Psoas muscle (tissue), 8 donors: ENCODE data around the gene ETNK1. TPM values are rescaled to one million over a fixed set of nuclear protein-coding genes. Genes with fewer than 3 reads are reported as not detected.

Source experiments
- ATAC-seq, 4 donors: fragments of 200-7000 bp; cut with Tn5 transposase; one replicate each; pipeline ENCODE4 v1.9.1; 2020; ENCODE audit warnings: moderate library complexity in 3 of 4, mild to moderate bottlenecking in 2 of 4
- DNase-seq, 2 donors: peaks; one replicate each; pipeline ENCODE4 v3.0.0-alpha.2; 2020
- H3K27ac ChIP-seq: fragments of 200-600 bp; one replicate; pipeline ENCODE4 v1.8.0; 2022
- H3K27me3 ChIP-seq, 3 donors: fragments of 200-600 bp in 1 of 3; one replicate each; pipeline versions ENCODE4 v1.6.1 to v1.8.0; 2013 to 2022; ENCODE audit warnings: low read length in 2 of 3, mild to moderate bottlenecking in 2 of 3, moderate library complexity in 1 of 3; ENCODE audit not compliant: insufficient read depth in 3 of 3
- H3K36me3 ChIP-seq, 2 donors: fragments of 200-600 bp in 1 of 2; one replicate each; pipeline versions ENCODE4 v1.6.1 to v1.8.0; 2013 to 2022; ENCODE audit warnings: low read depth in 1 of 2, mild to moderate bottlenecking in 1 of 2, moderate library complexity in 1 of 2; ENCODE audit not compliant: insufficient read depth in 1 of 2
- H3K4me1 ChIP-seq: fragments of 200-600 bp; one replicate; pipeline ENCODE4 v1.8.0; 2022
- H3K4me3 ChIP-seq: fragments of 200-600 bp; one replicate; pipeline ENCODE4 v1.8.0; 2022; ENCODE audit warnings: mild to moderate bottlenecking
- H3K9me3 ChIP-seq: fragments of 200-600 bp; one replicate; pipeline ENCODE4 v1.8.0; 2022
- CTCF ChIP-seq: fragments of 200-600 bp; IDR thresholded peaks from one replicate; pipeline ENCODE4 v1.8.0; 2022; ENCODE audit warnings: antibody characterized with exemption
- WGBS, 3 donors: extraction: QIAGEN DNeasy Blood & Tissue Kit; methylation state at CpG; one replicate each; pipeline versions ENCODE4 v1.1.6 to v1.1.7; 2013; 5-methylcytosine and 5-hydroxymethylcytosine counted together
- intact Hi-C, 2 donors: fragments of 100-400 bp; cut with DNase I; formaldehyde crosslinking; loops; one replicate each; pipeline versions ENCODE4 v1.11.0 to v1.14.2; 2022
- long read RNA-seq, 2 donors: library from polyadenylated mRNA; unstranded; transcript quantifications; one replicate each; pipeline ENCODE4 v2.0.0, GENCODE V29; 2021
- polyA plus RNA-seq, 3 donors: library from polyadenylated mRNA; stranded (reverse); fragments of 200-250 nt; gene quantifications; one replicate each; pipeline ENCODE4 v1.2.3, GENCODE V29; 2013
- total RNA-seq, 4 donors: library from RNA; stranded (reverse); fragmentation: NEBNext Ultra II Directional in 2 of 4; extraction: Animal tissue kit (Norgen Biotek cat#: 25700) in 2 of 4; gene quantifications; one replicate each; pipeline versions ENCODE4 v1.2.1 to v1.2.4, GENCODE V29; 2021 to 2023
- donor health status: healthy with polysubstance abuse.
- donor health status: DM: no; HTN: no; CAD: no; lungs with moderate emphysema.
- donor health status: Bipolar disorder and iron deficiency.
- donor health status: healthy.
- donor health status: DM: yes; HTN: yes; CAD: no.
- donor health status: DM: no; HTN: no; CAD: no.
- donor health status: DM: no; HTN: no; CAD: no.
- donor health status: DM: yes; HTN: yes; CAD: no.

The ETNK1 gene
- 10 to 100 TPM in 3 of 4 donors, 1 to 10 TPM in 1; 8.7 to 13.2 (median 12.7) TPM for total RNA-seq
- 1 to 10 TPM; 2.6 to 4.1 (median 3.5) TPM for polyA plus RNA-seq
- long read RNA-seq, donor 1, full-length matches to known transcripts: 6 of 8 reads
- long read RNA-seq, donor 1, partial matches to known transcripts: 0 of 8 reads
- long read RNA-seq, donor 1, other reads (novel, unspliced or antisense): 2 of 8 reads
- long read RNA-seq, donor 2, full-length matches to known transcripts: 4 of 9 reads
- long read RNA-seq, donor 2, partial matches to known transcripts: 0 of 9 reads
- long read RNA-seq, donor 2, other reads (novel, unspliced or antisense): 5 of 9 reads

GRCh38 chr12:22624870-22625761 is at the start of gene ETNK1:
Gene ETNK1, plus strand, starts transcription at chr12:22625171. Its CDS starts 260 bp downstream, at chr12:22625431.
- no peaks in the 10 kb centered on the region for H3K27me3 ChIP-seq
- intact Hi-C loops: loop anchor here (1.0 to 5.0 kb wide), 2 partner anchors 81 to 83 kb away; partner anchors contain the start of gene C2CD5 (in 2 of the 2)
- peak within 1 kb of the TSS; percentile 93 for H3K4me3 ChIP-seq
- no peaks in the 10 kb centered on the region for H3K36me3 ChIP-seq
- DNase-seq (peak; percentile 94 to 96), ATAC-seq (peak; percentile 99 to 100 (median 100))
- TF ChIP-seq CTCF: no peak
- H3K4me1 ChIP-seq: peaks cover 27% of the 10 kb centered on the region
- H3K27ac ChIP-seq: peak within 1 kb of the TSS; percentile 98
- 0 to 1% (median 1%) methylated on average over 63 to 71 of the region's 71 CpGs for WGBS, 3 donors
- no peaks in the 10 kb centered on the region for H3K9me3 ChIP-seq

GRCh38 chr12:22576065-22576464 is 48.9 kb upstream of the ETNK1 start:
- Histone ChIP-seq H3K4me1 (no peaks in the 10 kb centered on the region), H3K9me3 (no peaks in the 10 kb centered on the region), H3K27me3 (no peaks in the 10 kb centered on the region), H3K4me3 (no peak overlapping the region), H3K36me3 (no peaks in the 10 kb centered on the region), H3K27ac (no peak overlapping the region)
- WGBS, 3 donors: 82 to 88% (median 87%) methylated on average over 1 of the region's 1 CpG
- intact Hi-C loops: no loop called here
- ATAC-seq (no peak), DNase-seq (no peak)
- TF ChIP-seq CTCF: no peak

- TF ChIP-seq CTCF: no peak
- Histone ChIP-seq H3K9me3 (no peaks in the 10 kb centered on the region), H3K36me3 (no peaks in the 10 kb centered on the region), H3K27me3 (no peaks in the 10 kb centered on the region), H3K27ac (no peak overlapping the region), H3K4me1 (no peaks in the 10 kb centered on the region), H3K4me3 (no peak overlapping the region)
- intact Hi-C loops: no loop called here
- 61 to 77% (median 70%) methylated on average over 2 of the region's 2 CpGs for WGBS, 3 donors
- ATAC-seq: no peak
- DNase-seq: no peak
Observed at GRCh38 chr12:22576473-22576872, 48.5 kb upstream of the ETNK1 start.

- no peak overlapping the region for H3K27ac ChIP-seq
- intact Hi-C loops: no loop called here
- no peaks in the 10 kb centered on the region for H3K4me1 ChIP-seq
- DNase-seq (no peak), ATAC-seq (no peak)
- no peak for TF ChIP-seq CTCF
- H3K27me3 ChIP-seq: no peaks in the 10 kb centered on the region
- H3K36me3 ChIP-seq: no peaks in the 10 kb centered on the region
- no peak overlapping the region for H3K4me3 ChIP-seq
- WGBS, 3 donors: 94 to 100% (median 94%) methylated on average over 1 of the region's 1 CpG
- no peaks in the 10 kb centered on the region for H3K9me3 ChIP-seq
Observed at GRCh38 chr12:22577667-22578066, 47.3 kb upstream of the ETNK1 start.
